ENCODE results near the gene PIGH.

PIGH gene

DNA sequence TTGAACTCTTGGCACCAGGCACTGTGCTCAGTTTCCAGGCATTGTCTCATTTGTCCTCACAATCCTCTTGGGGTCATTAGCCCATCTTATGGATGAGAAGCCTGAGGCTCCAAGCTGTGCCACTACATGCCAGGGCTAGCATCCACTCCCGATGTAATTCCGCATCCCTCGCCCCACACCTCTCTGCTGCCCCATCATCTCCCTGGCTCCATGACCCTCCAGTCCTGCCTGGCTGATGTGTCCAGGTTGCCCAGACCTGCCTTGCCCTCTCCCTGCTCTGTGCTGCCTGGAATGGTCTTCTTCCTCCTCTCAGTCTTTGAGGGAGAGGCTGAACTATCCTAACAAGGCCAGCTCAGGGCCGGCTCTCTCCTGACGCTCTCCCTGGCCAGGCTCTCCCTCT lies 27.5 kb downstream of the PIGH start:
- peaks cover under 1% of the 10 kb centered on the region for H3K36me3 Mint-ChIP-seq (ENCODE audit: low read depth)

DNA sequence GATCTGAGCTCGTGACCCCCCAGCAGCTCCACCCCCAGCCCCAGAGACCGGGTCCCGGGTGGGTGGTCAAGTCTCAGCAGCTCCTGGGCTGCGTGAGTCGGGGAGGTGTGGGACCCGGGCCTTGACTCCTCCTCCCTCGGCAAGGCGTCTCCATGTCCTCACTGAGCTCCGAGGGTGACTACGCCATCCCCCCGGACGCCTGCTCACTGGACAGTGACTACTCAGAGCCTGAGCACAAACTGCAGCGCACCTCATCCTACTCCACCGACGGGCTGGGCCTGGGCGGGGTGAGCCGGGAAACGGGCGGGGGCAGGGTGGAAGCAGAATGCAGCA lies 28.1 kb downstream of the PIGH start:
- Mint-ChIP-seq H3K9me3 (no peaks in the 10 kb centered on the region), H3K27me3 (ENCODE audit: low read depth) (no peaks in the 10 kb centered on the region), H3K4me1 (peaks cover 8% of the 10 kb centered on the region), H3K4me3 (no peak overlapping the region), H3K36me3 (ENCODE audit: low read depth) (peaks cover 7% of the 10 kb centered on the region), H3K27ac (no peak overlapping the region)
- TF ChIP-seq, protein P1, sequence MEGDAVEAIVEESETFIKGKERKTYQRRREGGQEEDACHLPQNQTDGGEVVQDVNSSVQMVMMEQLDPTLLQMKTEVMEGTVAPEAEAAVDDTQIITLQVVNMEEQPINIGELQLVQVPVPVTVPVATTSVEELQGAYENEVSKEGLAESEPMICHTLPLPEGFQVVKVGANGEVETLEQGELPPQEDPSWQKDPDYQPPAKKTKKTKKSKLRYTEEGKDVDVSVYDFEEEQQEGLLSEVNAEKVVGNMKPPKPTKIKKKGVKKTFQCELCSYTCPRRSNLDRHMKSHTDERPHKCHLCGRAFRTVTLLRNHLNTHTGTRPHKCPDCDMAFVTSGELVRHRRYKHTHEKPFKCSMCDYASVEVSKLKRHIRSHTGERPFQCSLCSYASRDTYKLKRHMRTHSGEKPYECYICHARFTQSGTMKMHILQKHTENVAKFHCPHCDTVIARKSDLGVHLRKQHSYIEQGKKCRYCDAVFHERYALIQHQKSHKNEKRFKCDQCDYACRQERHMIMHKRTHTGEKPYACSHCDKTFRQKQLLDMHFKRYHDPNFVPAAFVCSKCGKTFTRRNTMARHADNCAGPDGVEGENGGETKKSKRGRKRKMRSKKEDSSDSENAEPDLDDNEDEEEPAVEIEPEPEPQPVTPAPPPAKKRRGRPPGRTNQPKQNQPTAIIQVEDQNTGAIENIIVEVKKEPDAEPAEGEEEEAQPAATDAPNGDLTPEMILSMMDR (IDR thresholded peaks at IDR 0.05; ENCODE audit: unreplicated experiment in 3 of 3) = no peak

More for the DNA sequence above, 27.5 kb downstream of the PIGH start:
- TF ChIP-seq, protein P1 (IDR thresholded peaks at IDR 0.05; ENCODE audit: unreplicated experiment in 3 of 3) = no peak
- H3K4me3 Mint-ChIP-seq = no peak overlapping the region
- no peaks in the 10 kb centered on the region for H3K9me3 Mint-ChIP-seq
- no peaks in the 10 kb centered on the region for H3K27me3 Mint-ChIP-seq (ENCODE audit: low read depth)
- no peak overlapping the region for H3K27ac Mint-ChIP-seq
- peaks cover 1% of the 10 kb centered on the region for H3K4me1 Mint-ChIP-seq

DNA sequence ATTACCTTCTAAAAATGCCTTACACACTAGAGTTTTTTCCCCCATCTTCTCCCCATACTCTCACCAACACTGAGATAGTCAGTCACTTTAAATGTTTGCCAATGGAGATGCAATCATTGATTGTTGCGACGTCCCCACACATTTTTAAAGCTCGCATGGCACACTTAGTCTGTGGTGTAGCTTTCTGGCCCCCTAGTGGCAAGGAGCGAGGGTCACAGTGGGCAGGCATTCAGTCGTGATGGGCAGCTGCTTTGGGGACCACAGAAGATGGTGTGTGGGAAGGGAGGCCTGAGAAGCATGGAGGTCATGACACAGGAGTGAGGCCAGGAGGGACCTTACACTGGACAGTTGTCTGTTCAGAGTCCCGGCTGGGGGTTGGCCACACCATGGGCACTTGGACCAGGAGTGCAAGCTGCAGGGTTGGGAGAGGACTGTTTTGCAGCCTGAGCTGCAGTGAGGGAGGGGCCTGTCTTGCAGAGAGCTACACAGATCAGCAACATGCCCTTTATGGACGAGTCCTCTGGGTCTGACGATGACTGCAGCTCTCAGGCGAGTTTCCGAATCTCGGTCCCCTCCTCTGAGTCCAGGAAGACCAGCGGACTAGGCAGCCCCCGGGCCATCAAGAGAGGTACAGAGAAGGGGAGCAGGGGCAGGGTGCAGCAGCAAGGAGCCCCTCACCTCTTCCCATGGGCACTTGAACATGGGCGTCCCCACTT lies 28.6 kb downstream of the PIGH start:
- no peaks in the 10 kb centered on the region for H3K9me3 Mint-ChIP-seq
- H3K36me3 Mint-ChIP-seq (ENCODE audit: low read depth) = peaks cover 8% of the 10 kb centered on the region
- peak overlapping the region in 1 of 3 experiments; percentile 52 for H3K27ac Mint-ChIP-seq
- H3K27me3 Mint-ChIP-seq (ENCODE audit: low read depth) = no peaks in the 10 kb centered on the region
- TF ChIP-seq, protein P1 (IDR thresholded peaks at IDR 0.05; ENCODE audit: unreplicated experiment in 3 of 3) = peak; percentile 69 to 80 (median 73)
- H3K4me1 Mint-ChIP-seq = peaks cover 13% of the 10 kb centered on the region
- no peak overlapping the region for H3K4me3 Mint-ChIP-seq

DNA sequence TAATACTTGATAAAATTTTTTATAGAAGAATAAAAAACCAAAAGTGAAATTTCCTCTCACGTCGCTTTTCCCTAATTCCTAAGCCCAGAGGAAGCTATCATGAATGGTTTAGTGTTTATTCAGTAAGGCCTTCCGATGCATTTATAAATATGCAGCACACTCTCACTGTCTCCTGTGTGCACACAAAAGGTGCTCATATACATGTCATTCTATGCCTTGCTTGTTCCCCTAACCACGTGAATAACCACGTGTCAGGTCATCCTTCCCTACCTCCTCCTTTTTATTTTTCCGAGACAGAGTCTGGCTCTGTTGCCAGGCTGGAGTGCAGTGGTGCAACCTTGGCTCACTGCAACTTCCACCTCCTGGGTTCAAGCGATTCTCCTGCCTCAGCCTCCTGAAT lies 29.6 kb downstream of the PIGH start:
- no peaks in the 10 kb centered on the region for H3K27me3 Mint-ChIP-seq (ENCODE audit: low read depth)
- peaks cover 8% of the 10 kb centered on the region for H3K36me3 Mint-ChIP-seq (ENCODE audit: low read depth)
- no peaks in the 10 kb centered on the region for H3K9me3 Mint-ChIP-seq
- no peak overlapping the region for H3K27ac Mint-ChIP-seq
- TF ChIP-seq, protein P1 (IDR thresholded peaks at IDR 0.05; ENCODE audit: unreplicated experiment in 3 of 3) = no peak
- H3K4me1 Mint-ChIP-seq = peaks cover 14% of the 10 kb centered on the region
- H3K4me3 Mint-ChIP-seq = no peak overlapping the region

DNA sequence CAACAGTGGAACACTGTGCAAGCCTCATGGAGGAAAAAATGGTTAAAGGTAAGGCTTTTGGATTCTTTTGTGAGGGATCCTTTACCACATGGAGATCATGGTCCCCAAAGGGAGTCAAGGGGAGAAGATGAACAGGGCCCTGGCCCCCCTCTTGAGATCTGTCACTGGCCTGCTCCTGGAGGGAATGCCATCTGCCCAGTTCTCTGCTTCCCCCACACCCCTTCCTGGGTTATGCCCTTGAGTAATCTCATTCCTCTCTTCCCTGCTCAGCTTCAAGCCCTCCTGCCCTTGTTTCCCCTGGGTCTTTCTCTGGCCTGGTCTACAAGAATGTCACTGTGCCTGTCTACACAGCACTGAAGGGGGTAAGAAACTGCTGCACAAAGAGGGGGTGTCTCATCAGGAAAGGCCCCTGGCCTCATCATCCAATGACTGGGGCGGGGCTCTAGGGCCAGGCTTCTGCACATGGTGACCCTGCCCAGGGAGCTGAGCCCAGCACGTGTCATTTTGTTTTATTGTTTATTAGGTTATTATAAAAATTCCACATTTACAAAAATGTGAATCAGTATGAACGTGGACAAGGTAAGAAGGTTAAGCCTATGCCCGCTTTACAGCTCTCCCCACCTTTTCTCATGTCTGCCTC lies 30.3 kb downstream of the PIGH start:
- Mint-ChIP-seq H3K4me3 (no peak overlapping the region), H3K27ac (peak overlapping the region in 1 of 3 experiments; percentile 77), H3K36me3 (ENCODE audit: low read depth) (peaks cover 8% of the 10 kb centered on the region), H3K4me1 (peaks cover 14% of the 10 kb centered on the region), H3K27me3 (ENCODE audit: low read depth) (no peaks in the 10 kb centered on the region), H3K9me3 (no peaks in the 10 kb centered on the region)
- TF ChIP-seq, protein P1 (IDR thresholded peaks at IDR 0.05; ENCODE audit: unreplicated experiment in 3 of 3) = no peak

Data from nephron (organoid).